Adrenal gland (tissue), 19 donors: Measurements from ENCODE around the gene SP140. TPM values are rescaled to one million over a fixed set of nuclear protein-coding genes. Genes with fewer than 3 reads are reported as not detected.

Source experiments
- DNase-seq, 7 donors: peaks; one replicate each; pipeline ENCODE4 v3.0.0-alpha.2; 2019 to 2020
- H3K27ac ChIP-seq, 5 donors: fragments of 200-600 bp; sonication (generic) in 4 of 5; 1 replicate in 3 of 5; 2 replicates in 2 of 5; pipeline versions ENCODE4 v1.5.1 to v1.8.0; 2016 to 2020; ENCODE audit warnings: mild to moderate bottlenecking in 1 of 5
- H3K27me3 ChIP-seq: fragments of 200-600 bp; 2 replicates; pipeline ENCODE4 v1.8.0; 2021
- H3K36me3 ChIP-seq, 2 donors: fragments of 200-600 bp; replicated peaks in 1 of 2; 1 replicate in 1 of 2; 2 replicates in 1 of 2; pipeline versions ENCODE4 v1.5.1 to v1.8.0; 2018 to 2022
- H3K4me1 ChIP-seq, 2 donors: fragments of 200-600 bp; replicated peaks in 1 of 2; 1 replicate in 1 of 2; 2 replicates in 1 of 2; pipeline versions ENCODE4 v1.5.1 to v1.8.0; 2018 to 2021
- H3K4me3 ChIP-seq, 4 donors: fragments of 200-600 bp; sonication (generic) in 3 of 4; one replicate each; pipeline ENCODE4 v1.5.1; 2016 to 2018
- H3K9me3 ChIP-seq, 3 donors: fragments of 200-600 bp; sonication (generic) in 1 of 3; replicated peaks in 1 of 3; 1 replicate in 2 of 3; 2 replicates in 1 of 3; pipeline versions ENCODE4 v1.5.1 to v1.8.0; 2016 to 2021
- CTCF ChIP-seq, 6 experiments: fragments of 450-650 bp in 4 of 6; fragments of 200-600 bp in 2 of 6; sonication (generic) in 1 of 6; IDR thresholded peaks; 1 replicate in 5 of 6; 2 replicates in 1 of 6; pipeline versions ENCODE4 v1.5.1 to v1.8.0; 2016 to 2021; ENCODE audit warnings: antibody characterized with exemption in 6 of 6, mild to moderate bottlenecking in 2 of 6, moderate library complexity in 1 of 6
- POLR2A ChIP-seq, 2 donors: fragments of 450-650 bp; IDR thresholded peaks; one replicate each; pipeline ENCODE4 v1.6.1; 2017; ENCODE audit warnings: antibody characterized with exemption in 2 of 2, mild to moderate bottlenecking in 2 of 2, moderate library complexity in 1 of 2
- WGBS, 4 donors: extraction: QIAGEN DNeasy Blood & Tissue Kit in 2 of 4; methylation state at CpG; one replicate each; pipeline versions ENCODE4 v1.1.5 to v1.1.7; 2013 to 2017; 5-methylcytosine and 5-hydroxymethylcytosine counted together
- intact Hi-C, 2 donors: fragments of 100-400 bp; cut with DNase I; formaldehyde crosslinking; loops; one replicate each; pipeline versions ENCODE4 v1.14.1 to v1.15.0; 2022 to 2023
- long read RNA-seq, 10 donors: library from polyadenylated mRNA in 3 of 10; unstranded in 2 of 10; stranded (forward) in 1 of 10; transcript quantifications; one replicate each; pipeline ENCODE4 v2.0.0 and lab custom pipeline, GENCODE V29; 2021 to 2026
- polyA plus RNA-seq, 3 donors: library from polyadenylated mRNA; stranded (reverse); fragments of 200-250 nt in 2 of 3; fragments of 350-450 nt in 1 of 3; fragmentation: Illumina TruSeq in 1 of 3; extraction: RNeasy Lipid Tissue Mini Kit (QIAGEN cat#74804) in 1 of 3; gene quantifications; one replicate each; pipeline ENCODE4 v1.2.3, GENCODE V29; 2013 to 2014
- total RNA-seq, 9 donors: library from RNA; depleted of rRNA in 4 of 9; stranded (reverse); fragments of >200 nt in 4 of 9; fragments of 120-200 nt in 1 of 9; fragmentation: NEBNext Ultra II Directional in 1 of 9; extraction: Animal tissue kit (Norgen Biotek cat#: 25700) in 1 of 9; gene quantifications; one replicate each; pipeline versions ENCODE4 v1.1.0 to v1.2.4, GENCODE V29; 2013 to 2023
- donor health status: healthy with polysubstance abuse.
- donor health status: Bipolar disorder and iron deficiency.
- donor health status: DM: yes; HTN: yes; CAD: no.
- donor health status: DM: no; HTN: no; CAD: no.
- donor health status: DM: no; HTN: no; CAD: no.
- donor health status: DM: yes; HTN: yes; CAD: no.

The SP140 gene
- total RNA-seq (1 to 10 TPM in 6 of 9 donors, under 1 TPM in 3; 0.06 to 2.8 (median 1.6) TPM), polyA plus RNA-seq (1 to 10 TPM in 2 of 3 donors, under 1 TPM in 1; 0.84 to 2.3 (median 1.9) TPM)
- long read RNA-seq, donor 1: 0 reads
- long read RNA-seq, donor 2: 0 reads
- long read RNA-seq, donor 3: 0 reads
- long read RNA-seq, donor 4, partial matches to known transcripts: 1 of 1 reads
- long read RNA-seq, donor 4, other reads (novel, unspliced or antisense): 0 of 1 reads
- long read RNA-seq, donor 5, partial matches to known transcripts: 0 of 1 reads
- long read RNA-seq, donor 5, other reads (novel, unspliced or antisense): 1 of 1 reads
- long read RNA-seq, donor 6, partial matches to known transcripts: 0 of 1 reads
- long read RNA-seq, donor 6, other reads (novel, unspliced or antisense): 1 of 1 reads
- long read RNA-seq, donor 7: 0 reads
- long read RNA-seq, donor 8: 0 reads
- long read RNA-seq, donor 9: 0 reads
- long read RNA-seq, donor 10: 0 reads

GRCh38 chr2:230225486-230225885 lies at the start of gene SP140:
SP140 (plus strand) TSS chr2:230225736; CDS start chr2:230225845, 109 bp downstream.
- 61 to 80% (median 71%) methylated on average over 7 to 8 of the region's 8 CpGs for WGBS, 4 donors
- H3K27me3 ChIP-seq: no peaks in the 10 kb centered on the region
- H3K27ac ChIP-seq: peak within 1 kb of the TSS in 1 of 5 donors; percentile 67
- intact Hi-C loops: loop anchor here in 1 of 2 donors (10.0 kb wide), 1 partner anchor 239 kb away; no protein-coding TSS in a partner anchor
- no peaks in the 10 kb centered on the region for H3K9me3 ChIP-seq
- no peak for TF ChIP-seq CTCF (IDR thresholded peaks at IDR 0.05)
- no peak for TF ChIP-seq POLR2A (IDR thresholded peaks at IDR 0.05)
- no peaks in the 10 kb centered on the region for H3K36me3 ChIP-seq
- no peak within 1 kb of the TSS for H3K4me3 ChIP-seq
- DNase-seq: peak in 6 of 7 donors; percentile 23 to 65 (median 43)
- H3K4me1 ChIP-seq: peaks cover 3% of the 10 kb centered on the region in 2 donors

- TF ChIP-seq POLR2A (IDR thresholded peaks at IDR 0.05): no peak
- no peak for TF ChIP-seq CTCF (IDR thresholded peaks at IDR 0.05)
- WGBS, 4 donors: 76 to 98% (median 76%) methylated on average over 3 of the region's 3 CpGs
- peaks cover 0 to 42% of the 10 kb centered on the region in 2 donors for H3K36me3 ChIP-seq
- H3K27me3 ChIP-seq: no peaks in the 10 kb centered on the region
- no peak for DNase-seq
- no peaks in the 10 kb centered on the region for H3K4me1 ChIP-seq
- intact Hi-C loops: no loop called here
- H3K4me3 ChIP-seq: no peak overlapping the region
- H3K9me3 ChIP-seq: no peaks in the 10 kb centered on the region
- no peak overlapping the region for H3K27ac ChIP-seq
These were observed 48.5 kb upstream of the SP140 start for GRCh38 chr2:230176996-230177395.

- DNase-seq: no peak
- Histone ChIP-seq H3K9me3 (no peaks in the 10 kb centered on the region), H3K4me3 (no peak overlapping the region), H3K27ac (no peak overlapping the region), H3K27me3 (no peaks in the 10 kb centered on the region), H3K36me3 (peaks cover 0 to 37% of the 10 kb centered on the region in 2 donors), H3K4me1 (no peaks in the 10 kb centered on the region)
- intact Hi-C loops: no loop called here
- 90 to 96% (median 92%) methylated on average over 7 of the region's 7 CpGs for WGBS, 4 donors
- TF ChIP-seq POLR2A (IDR thresholded peaks at IDR 0.05) (no peak), CTCF (IDR thresholded peaks at IDR 0.05) (no peak)
These were observed 46.7 kb upstream of the SP140 start for GRCh38 chr2:230178546-230179485.

GRCh38 chr2:230179907-230180306 lies 45.6 kb upstream of the SP140 start:
- peaks cover 0 to 34% of the 10 kb centered on the region in 2 donors for H3K36me3 ChIP-seq
- intact Hi-C loops: no loop called here
- WGBS, 4 donors: 89 to 91% (median 90%) methylated on average over 6 to 7 of the region's 7 CpGs

More at GRCh38 chr2:230179907-230180306, 45.6 kb upstream of the SP140 start:
- no peak for DNase-seq
- Histone ChIP-seq H3K27ac (no peak overlapping the region), H3K9me3 (no peaks in the 10 kb centered on the region), H3K4me1 (no peaks in the 10 kb centered on the region), H3K4me3 (no peak overlapping the region), H3K27me3 (no peaks in the 10 kb centered on the region)
- no peak for TF ChIP-seq POLR2A (IDR thresholded peaks at IDR 0.05)
